Measurements from ENCODE around the gene CDC37L1.

GRCh38 chr9:4654538-4654937, 24.8 kb upstream of the CDC37L1 start:
- TF ChIP-seq CTCF (IDR thresholded peaks at IDR 0.05 in 8 of 11, conservative IDR thresholded peaks at IDR 0.05 in 3 of 11) (no peak), POLR2A (IDR thresholded peaks at IDR 0.05) (no peak)

Measured in spleen (tissue), 7 donors.